OCI-LY3 (cell line): ENCODE measurements around the gene CASZ1.

Experiments
- H2AFZ ChIP-seq: fragments of 200-600, 300-600 bp; shearing (Covaris generic); 2 replicates; pipeline ENCODE4 v1.6.0; 2014; ENCODE audit warnings: antibody characterized with exemption, low read depth, low read length
- H3K27ac ChIP-seq: fragments of 200-600, 300-600 bp; sonication (generic); 2 replicates; pipeline ENCODE4 v1.5.1; 2014; ENCODE audit warnings: mild to moderate bottlenecking, low read length, moderate library complexity, mixed read lengths
- H3K27me3 ChIP-seq: fragments of 200-600, 300-600 bp; sonication (generic); 2 replicates; pipeline ENCODE4 v1.6.1; 2014; ENCODE audit warnings: low read depth, low read length, mixed read lengths
- H3K36me3 ChIP-seq: fragments of 200-600, 300-600 bp; sonication (generic); replicated peaks from 2 replicates; pipeline ENCODE3; 2014; ENCODE audit warnings: low read depth, low read length, mixed read lengths
- H3K4me1 ChIP-seq: fragments of 300-600, 200-600 bp; sonication (generic); 2 replicates; pipeline ENCODE4 v1.6.1; 2014; ENCODE audit warnings: low read length, mixed read lengths
- H3K4me2 ChIP-seq: fragments of 200-600, 300-600 bp; sonication (generic); 2 replicates; pipeline ENCODE4 v1.6.1; 2014; ENCODE audit warnings: low read length, mixed read lengths
- H3K4me3 ChIP-seq: fragments of 300-600, 200-600 bp; sonication (generic); 2 replicates; pipeline ENCODE4 v1.5.1; 2014; ENCODE audit warnings: antibody characterized with exemption, mild to moderate bottlenecking, low read length, moderate library complexity
- H3K79me2 ChIP-seq: fragments of 300-600, 200-600 bp; shearing (Covaris generic); 2 replicates; pipeline ENCODE4 v1.6.1; 2014; ENCODE audit warnings: mild to moderate bottlenecking, low read length, mixed read lengths
- H3K9ac ChIP-seq: fragments of 300-600, 200-600 bp; shearing (Covaris generic); 2 replicates; pipeline ENCODE4 v1.6.0; 2014; ENCODE audit warnings: mild to moderate bottlenecking, low read length, moderate library complexity
- H3K9me3 ChIP-seq: fragments of 200-600, 300-600 bp; shearing (Covaris generic); 2 replicates; pipeline ENCODE4 v1.6.1; 2014; ENCODE audit warnings: low read length, mixed read lengths; ENCODE audit not compliant: insufficient read depth
- H4K20me1 ChIP-seq: fragments of 200-600, 300-600 bp; sonication (generic); 2 replicates; pipeline ENCODE4 v1.6.1; 2016; ENCODE audit warnings: low read length, mixed read lengths; ENCODE audit not compliant: insufficient read depth
- CTCF ChIP-seq: fragments of 200-600, 300-600 bp; sonication (generic); IDR thresholded peaks from 2 replicates; pipeline ENCODE4 v1.5.1; 2014; ENCODE audit warnings: antibody characterized with exemption, low read length, low read depth
- EZH2phosphoT487 ChIP-seq: fragments of 200-600 bp; shearing (Covaris generic); IDR thresholded peaks from 2 replicates; pipeline ENCODE4 v1.6.1; 2018; ENCODE audit warnings: antibody characterized with exemption, mixed run types, low read depth

The CASZ1 gene

GRCh38 chr1:10693497-10694273 lies 102.8 kb downstream of the CASZ1 start:
- H3K27me3 ChIP-seq = no peaks in the 10 kb centered on the region
- 0 out of 2 replicates have a peak overlapping the region, but pooled peaks have one; percentile 17 for H2AFZ ChIP-seq
- H3K9ac ChIP-seq = peak overlapping the region; percentile 65

GRCh38 chr1:10693152-10693496 lies 103.3 kb downstream of the CASZ1 start:
- no peak overlapping the region for H3K27ac ChIP-seq

More at GRCh38 chr1:10693497-10694273, 102.8 kb downstream of the CASZ1 start:
- peak overlapping the region; percentile 22; the same call in 1 of the 2 replicates for H3K27ac ChIP-seq
- H3K4me3 ChIP-seq = peak overlapping the region; percentile 82
- H3K4me2 ChIP-seq = peak overlapping the region; percentile 79
- no peaks in the 10 kb centered on the region for H3K9me3 ChIP-seq
- H4K20me1 ChIP-seq = no peaks in the 10 kb centered on the region
- H3K36me3 ChIP-seq = no peaks in the 10 kb centered on the region
- H3K4me1 ChIP-seq = peaks cover 21% of the 10 kb centered on the region
- peaks cover 6% of the 10 kb centered on the region; the same call in 1 of the 2 replicates for H3K79me2 ChIP-seq
- TF ChIP-seq EZH2phosphoT487 = no peak
- no peak for TF ChIP-seq CTCF

GRCh38 chr1:10692401-10693021 lies 103.9 kb downstream of the CASZ1 start:
- H3K4me3 ChIP-seq = peak overlapping the region; percentile 82
- H3K9ac ChIP-seq = peak overlapping the region; percentile 65; the same call in 1 of the 2 replicates
- H3K4me2 ChIP-seq = peak overlapping the region; percentile 79
- no peak overlapping the region for H2AFZ ChIP-seq
- no peak for TF ChIP-seq EZH2phosphoT487
- TF ChIP-seq CTCF = peak; percentile 54
- H3K27me3 ChIP-seq = no peaks in the 10 kb centered on the region
- H3K9me3 ChIP-seq = no peaks in the 10 kb centered on the region
- no peaks in the 10 kb centered on the region for H3K36me3 ChIP-seq
- H3K79me2 ChIP-seq = peaks cover 6% of the 10 kb centered on the region; the same call in 1 of the 2 replicates
- no peaks in the 10 kb centered on the region for H4K20me1 ChIP-seq
- H3K27ac ChIP-seq = peak overlapping the region; percentile 60; the same call in 1 of the 2 replicates
- peaks cover 21% of the 10 kb centered on the region for H3K4me1 ChIP-seq

More at GRCh38 chr1:10693152-10693496, 103.3 kb downstream of the CASZ1 start:
- peaks cover 21% of the 10 kb centered on the region for H3K4me1 ChIP-seq
- H3K79me2 ChIP-seq = peaks cover 6% of the 10 kb centered on the region; the same call in 1 of the 2 replicates
- TF ChIP-seq CTCF (no peak), EZH2phosphoT487 (no peak)
- no peaks in the 10 kb centered on the region for H3K36me3 ChIP-seq
- peak overlapping the region; percentile 82 for H3K4me3 ChIP-seq
- H3K27me3 ChIP-seq = no peaks in the 10 kb centered on the region
- H3K9ac ChIP-seq = peak overlapping the region; percentile 65
- no peak overlapping the region for H2AFZ ChIP-seq
- no peaks in the 10 kb centered on the region for H3K9me3 ChIP-seq
- H4K20me1 ChIP-seq = no peaks in the 10 kb centered on the region
- H3K4me2 ChIP-seq = peak overlapping the region; percentile 79

GRCh38 chr1:10691740-10692125 lies 104.7 kb downstream of the CASZ1 start:
- Histone ChIP-seq H3K4me1 (peaks cover 29% of the 10 kb centered on the region), H3K4me2 (peak overlapping the region; percentile 79), H4K20me1 (no peaks in the 10 kb centered on the region)

More at GRCh38 chr1:10691740-10692125, 104.7 kb downstream of the CASZ1 start:
- H3K4me3 ChIP-seq = peak overlapping the region; percentile 42; the same call in 1 of the 2 replicates
- H3K36me3 ChIP-seq = no peaks in the 10 kb centered on the region
- H3K9ac ChIP-seq = peak overlapping the region; percentile 51; the same call in 1 of the 2 replicates
- TF ChIP-seq CTCF (no peak), EZH2phosphoT487 (no peak)
- peak overlapping the region; percentile 60; the same call in 1 of the 2 replicates for H3K27ac ChIP-seq
- H3K27me3 ChIP-seq = no peaks in the 10 kb centered on the region
- no peaks in the 10 kb centered on the region for H3K9me3 ChIP-seq
- no peak overlapping the region for H2AFZ ChIP-seq
- peaks cover 6% of the 10 kb centered on the region; the same call in 1 of the 2 replicates for H3K79me2 ChIP-seq
